DMS153 treated with DMSO at 0.1 percent for 48 hours (cell line): ENCODE results near the gene TMEM201.
"Not testable (repeated sequence)": the region's sequence is repeated elsewhere in the genome, so short reads cannot be mapped to it uniquely, and the experiment has no call there.

ENCODE experiments used
- DNase-seq: peaks from one replicate; lab custom pipeline; 2025; ENCODE audit not compliant: unreplicated experiment; lab: John Stamatoyannopoulos, UW

Gene TMEM201

GRCh38 chr1:9588551-9589143 is at the start of gene TMEM201:
Gene TMEM201, plus strand, starts transcription at chr1:9588911. Its CDS starts 20 bp downstream, at chr1:9588931.
- peak; percentile 96 for DNase-seq

DNA sequence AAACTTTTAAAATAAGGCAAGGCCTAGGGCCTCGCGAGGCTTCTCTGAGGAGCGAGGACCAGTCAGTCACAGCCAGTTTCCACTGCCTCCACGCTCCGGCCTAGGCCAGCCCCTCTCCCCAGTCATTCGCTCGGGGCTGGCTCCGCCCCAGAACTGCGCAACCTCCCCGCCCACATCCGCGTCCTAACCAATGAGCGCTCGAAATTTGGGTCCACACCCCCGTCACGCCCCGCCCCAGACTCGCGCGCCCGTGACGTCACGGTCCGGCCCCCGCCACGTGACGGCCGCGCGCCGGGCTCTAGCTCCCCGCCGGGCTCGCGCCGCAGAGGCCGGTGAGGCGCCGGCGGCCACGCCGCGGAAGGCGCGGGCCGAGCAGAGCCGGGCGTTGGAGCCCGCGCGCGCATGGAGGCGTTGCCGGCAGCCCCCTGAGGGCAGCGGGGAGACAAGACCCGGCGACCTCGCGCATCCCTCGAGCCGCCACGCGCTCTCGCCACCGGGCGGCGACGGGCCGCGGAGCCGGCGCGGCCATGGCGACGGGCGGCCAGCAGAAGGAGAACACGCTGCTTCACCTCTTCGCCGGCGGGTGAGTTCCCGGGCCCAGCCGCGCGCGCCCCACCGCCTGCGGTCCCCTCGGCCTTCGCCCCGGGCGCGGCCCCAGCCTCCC is 49.4 kb upstream of the TMEM201 start, which contains the start of gene SLC25A33:
Gene SLC25A33, plus strand, starts transcription at position 301 of the 664 bp plus-strand sequence. Its CDS starts 227 bp downstream, at position 528.
- peak; percentile 97 for DNase-seq

DNA sequence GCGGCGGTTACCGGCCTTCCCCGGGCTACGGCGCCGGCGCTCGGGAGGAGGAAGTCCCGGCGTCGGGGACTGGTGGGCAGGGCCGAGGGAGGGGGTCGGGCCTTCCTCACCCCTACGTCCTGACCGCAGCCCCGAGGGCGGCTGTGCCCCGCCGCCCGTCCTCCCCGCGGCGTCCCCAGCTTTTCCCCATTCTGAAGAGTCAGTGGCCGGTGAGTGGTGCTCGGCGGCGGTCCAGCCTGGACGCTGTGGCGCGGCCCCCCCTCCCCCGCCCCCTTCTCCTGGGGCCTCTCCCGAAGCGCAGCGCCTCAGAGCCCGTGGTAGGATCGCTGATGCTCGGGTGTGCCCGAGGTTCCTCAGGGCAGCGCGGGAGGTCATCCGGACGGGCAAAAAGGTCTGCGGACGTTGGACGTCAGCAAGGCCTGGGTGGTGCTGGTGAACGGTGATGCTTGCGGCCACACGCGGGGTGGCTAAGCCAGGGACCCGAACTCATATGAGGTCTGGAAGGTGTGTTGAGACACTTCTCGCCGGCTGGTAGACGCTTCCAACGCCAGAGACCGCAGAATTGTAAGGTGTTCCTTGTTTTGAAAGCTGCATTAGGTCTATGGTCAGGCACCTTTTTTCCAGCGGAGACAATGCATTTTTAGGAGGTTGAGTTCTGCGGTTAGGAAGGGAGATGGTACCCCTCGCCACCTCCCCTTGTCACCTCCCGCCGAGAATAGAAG is 48.7 kb upstream of the TMEM201 start:
- DNase-seq: peak; percentile 25

DNA sequence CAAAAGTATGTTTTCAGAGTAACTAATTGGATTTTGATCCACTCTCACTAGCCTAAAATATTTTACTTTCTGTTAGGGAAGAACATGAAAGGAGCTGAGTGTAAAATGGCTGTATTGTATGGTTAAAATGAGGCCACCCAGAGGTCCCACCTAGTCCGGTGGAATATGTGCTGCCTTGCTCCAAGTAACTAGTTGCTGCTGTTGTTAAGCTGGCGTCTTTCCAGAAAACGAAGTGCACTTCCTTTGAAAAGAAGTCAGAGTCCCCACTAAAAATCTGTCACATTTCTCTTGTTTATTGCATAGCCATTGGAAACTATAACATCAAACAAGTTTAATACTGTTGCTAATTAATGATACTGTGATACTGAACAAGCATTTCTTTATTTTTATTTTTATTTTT is 46.3 kb upstream of the TMEM201 start:
- no peak for DNase-seq

GRCh38 chr1:9544926-9545325 is 43.8 kb upstream of the TMEM201 start:
- DNase-seq: no peak

DNA sequence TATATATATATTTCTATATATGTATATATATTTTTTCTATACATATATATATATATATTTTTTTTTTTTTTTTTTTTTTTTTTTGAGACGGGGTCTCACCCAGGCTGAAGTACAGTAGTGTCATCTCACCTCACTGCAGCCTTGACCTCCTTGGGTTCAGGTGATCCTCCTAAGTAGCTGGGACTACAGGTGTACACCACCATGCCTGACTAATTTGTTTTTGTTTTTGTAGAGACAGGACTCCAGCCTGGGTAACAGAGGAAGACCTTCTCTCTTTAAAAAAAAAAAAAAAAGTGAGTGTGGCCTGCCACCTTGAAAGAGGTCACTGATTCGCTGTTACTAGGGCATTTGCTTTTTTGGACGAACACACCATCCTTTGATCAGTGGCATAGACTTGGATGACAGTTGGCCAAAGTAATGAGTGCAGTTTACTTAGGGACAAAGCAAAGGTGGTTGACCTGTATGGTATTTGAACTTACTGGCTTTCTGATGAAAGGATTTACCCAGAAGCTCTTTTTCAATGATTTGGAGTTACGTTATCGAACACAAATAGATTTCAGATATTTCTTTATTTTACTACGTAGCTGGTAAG is 38.7 kb upstream of the TMEM201 start:
- no peak for DNase-seq

- DNase-seq: no peak
These were observed 36.7 kb upstream of the TMEM201 start for GRCh38 chr1:9551984-9552383.

- no peak for DNase-seq
These were observed 35.0 kb upstream of the TMEM201 start for GRCh38 chr1:9553736-9554144.

DNA sequence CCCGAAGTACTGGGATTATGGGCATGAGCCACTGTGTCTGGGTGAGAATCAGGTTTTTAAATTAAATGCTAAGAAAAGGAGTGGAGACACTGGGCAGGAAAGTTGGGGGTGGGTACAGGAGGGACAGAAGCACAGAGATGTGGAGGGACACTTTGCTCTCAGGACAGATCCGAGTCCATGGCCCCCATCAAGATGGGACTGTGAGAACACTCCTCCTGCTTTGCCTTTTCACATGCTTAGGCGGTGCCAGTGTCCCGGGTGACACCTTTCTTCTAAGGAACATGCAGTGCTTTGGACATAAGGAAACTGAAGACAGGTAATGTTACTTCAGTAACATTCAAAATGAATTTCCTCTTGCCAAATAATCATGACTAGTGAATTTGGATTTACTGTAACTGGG is 32.8 kb upstream of the TMEM201 start:
- DNase-seq: no peak

- DNase-seq: no peak
These were observed 31.1 kb upstream of the TMEM201 start for GRCh38 chr1:9557624-9558023.

- DNase-seq: no peak
These were observed 30.3 kb upstream of the TMEM201 start for GRCh38 chr1:9558271-9558945.

GRCh38 chr1:9558946-9559545 is 29.7 kb upstream of the TMEM201 start:
- no peak for DNase-seq

DNA sequence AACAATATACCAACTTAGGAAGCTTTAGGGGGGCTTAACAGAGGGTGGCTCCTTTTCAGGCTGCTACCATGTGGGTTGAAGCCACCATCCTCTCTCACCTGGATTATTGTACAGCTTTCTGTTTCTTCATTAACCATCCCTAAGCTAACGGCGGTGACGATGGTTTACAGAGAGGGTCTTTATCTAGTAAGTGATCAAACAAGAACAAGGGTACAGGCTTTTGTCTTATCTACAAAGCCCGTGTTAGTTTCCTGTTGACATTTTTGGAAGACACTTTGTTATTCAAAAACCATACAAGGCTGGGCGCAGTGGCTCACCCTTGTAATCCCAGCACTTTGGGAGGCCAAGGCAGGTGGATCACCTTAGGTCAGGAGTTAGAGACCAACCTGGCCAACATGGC is 29.0 kb upstream of the TMEM201 start:
- DNase-seq: no peak

DNA sequence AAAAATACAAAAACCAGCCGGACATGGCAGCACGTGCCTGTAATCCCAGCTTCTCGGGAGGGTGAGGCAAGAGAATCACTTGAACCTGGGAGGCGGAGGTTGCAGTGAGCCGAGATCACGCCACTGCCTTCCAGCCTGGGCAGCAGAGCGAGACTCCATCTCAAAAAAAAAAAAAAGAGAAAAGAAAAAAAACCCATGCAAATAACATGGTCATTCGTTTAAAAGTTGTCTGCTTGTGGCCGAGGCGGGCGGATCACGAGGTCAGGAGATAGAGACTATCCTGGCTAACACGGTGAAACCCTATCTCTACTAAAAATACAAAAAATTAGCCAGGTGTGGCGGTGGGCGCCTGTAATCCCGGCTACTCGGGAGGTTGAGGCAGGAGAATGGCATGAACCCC is 28.6 kb upstream of the TMEM201 start:
- DNase-seq: not testable (repeated sequence)

- peak; percentile 85 for DNase-seq
These were observed 27.3 kb upstream of the TMEM201 start for GRCh38 chr1:9561429-9561828.

DNA sequence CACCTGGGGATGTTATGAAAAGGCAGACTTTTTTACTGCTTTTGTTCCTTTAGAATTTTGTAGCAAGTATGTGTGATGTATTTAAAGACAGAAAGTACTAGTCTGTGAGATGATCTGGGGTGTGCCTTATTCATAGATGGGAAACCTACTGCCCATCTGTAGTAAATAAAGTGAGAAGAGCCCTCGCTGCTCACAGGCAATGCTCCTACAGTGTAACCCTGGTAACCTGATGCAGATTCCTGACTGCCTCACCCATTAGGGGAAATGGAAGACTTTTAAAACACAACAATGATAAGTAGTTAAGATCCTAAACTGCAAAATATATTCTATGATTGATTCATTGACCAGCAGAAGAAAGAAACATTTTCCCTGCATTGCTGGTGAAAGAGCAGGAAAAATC is 19.4 kb upstream of the TMEM201 start:
- no peak for DNase-seq

DNA sequence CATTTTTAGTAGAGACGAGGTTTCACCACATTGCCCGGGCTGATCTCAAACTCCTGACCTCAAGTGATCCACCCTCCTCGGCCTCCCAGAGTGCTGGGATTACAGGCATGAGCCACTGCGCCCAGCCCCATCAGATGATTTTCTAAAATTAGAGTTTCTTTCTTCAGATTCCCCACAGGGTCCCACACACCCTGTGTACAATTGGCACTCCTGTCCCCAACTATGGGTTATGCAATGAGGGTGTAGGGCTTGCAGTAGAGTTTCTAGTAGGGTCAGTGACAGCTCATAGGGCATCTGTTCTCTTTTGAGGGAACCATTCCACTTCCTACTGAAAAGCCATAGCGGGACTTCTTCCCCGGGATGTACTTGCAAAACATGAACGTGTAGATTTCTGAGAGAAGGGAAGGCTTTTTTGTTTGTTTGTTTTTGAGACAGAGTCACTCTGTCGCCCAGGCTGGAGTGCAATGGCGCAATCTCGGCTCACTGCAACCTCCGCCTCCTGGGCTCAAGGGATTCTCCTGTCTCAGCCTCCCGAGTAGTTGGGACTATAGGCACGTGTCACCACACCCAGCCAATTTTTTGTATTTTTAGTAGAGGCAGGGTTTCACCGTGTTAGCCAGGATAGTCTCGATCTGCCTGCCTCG is 17.7 kb upstream of the TMEM201 start:
- DNase-seq: not testable (repeated sequence)

- DNase-seq: no peak
These were observed 15.0 kb upstream of the TMEM201 start for GRCh38 chr1:9573723-9574122.

GRCh38 chr1:9575486-9575885 is 13.2 kb upstream of the TMEM201 start:
- DNase-seq: no peak

DNA sequence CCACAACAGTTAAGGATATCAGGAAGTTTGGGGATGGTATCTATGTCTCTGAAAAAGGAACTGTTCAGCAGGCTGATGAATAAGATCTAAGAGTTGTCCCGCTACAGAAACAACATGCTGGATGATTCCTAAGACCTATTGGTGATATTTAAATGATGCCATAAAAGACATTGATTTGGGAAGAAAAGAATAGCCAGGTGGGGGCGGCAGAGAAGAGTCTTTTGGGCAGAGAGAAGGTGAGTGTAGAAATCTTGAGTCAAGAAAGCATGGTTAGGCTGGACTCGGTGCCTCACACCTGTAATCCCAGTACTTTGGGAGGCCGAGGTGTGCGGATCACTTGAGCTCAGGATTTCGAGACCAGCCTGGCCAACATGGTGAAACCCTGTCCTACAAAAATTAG is 11.8 kb upstream of the TMEM201 start:
- DNase-seq: no peak
